Panc1 (cell line): ENCODE data around the gene TRAK2.

Source experiments
- POLR2AphosphoS5 ChIP-seq: IDR thresholded peaks from 2 replicates; pipeline ENCODE4 v1.6.1; 2012; ENCODE audit warnings: mild to moderate bottlenecking, low read depth, low read length, moderate library complexity
- SIN3A ChIP-seq: IDR thresholded peaks from 2 replicates; pipeline ENCODE4 v1.6.1; 2012; ENCODE audit warnings: low read depth, mild to moderate bottlenecking, low read length, moderate library complexity, borderline replicate concordance; ENCODE audit not compliant: insufficient read depth
- TCF7L2 ChIP-seq: IDR thresholded peaks from 2 replicates; pipeline ENCODE4 v1.6.1; 2011; ENCODE audit warnings: mild to moderate bottlenecking, low read depth, low read length, inconsistent platforms
- TF ChIP-seq, protein P1 (sequence below): fragments of 450-650 bp; IDR thresholded peaks from 2 replicates; pipeline ENCODE4 v1.5.1; 2017; ENCODE audit warnings: mild to moderate bottlenecking
- TF ChIP-seq, protein P2 (sequence below), 2 experiments: IDR thresholded peaks; 2 replicates each; pipeline ENCODE4 v1.6.1; 2011 to 2012; ENCODE audit warnings: low read depth in 2 of 2, control low read depth in 1 of 2, low read length in 1 of 2, mild to moderate bottlenecking in 1 of 2, moderate library complexity in 1 of 2; ENCODE audit not compliant: insufficient read depth in 1 of 2

DNA sequence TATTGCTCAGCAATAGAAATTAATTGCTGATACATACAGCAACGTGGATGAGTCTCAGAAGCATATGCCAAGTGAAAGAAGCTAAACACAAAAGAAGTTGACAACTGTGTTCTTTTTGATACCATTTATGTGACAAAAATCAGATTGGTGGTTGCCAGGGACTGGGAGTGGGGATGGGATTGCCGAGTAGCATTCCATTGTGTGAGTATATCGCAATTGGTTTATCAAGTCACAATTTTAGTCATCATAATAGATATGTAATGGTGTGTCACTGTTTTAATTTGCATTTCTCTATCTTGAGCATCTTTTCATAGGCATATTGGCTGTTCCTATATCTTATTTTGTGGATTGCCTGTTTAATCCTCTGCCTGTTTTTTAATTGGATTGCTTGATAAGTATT is 21.2 kb upstream of the TRAK2 start:
- TF ChIP-seq, protein P1, sequence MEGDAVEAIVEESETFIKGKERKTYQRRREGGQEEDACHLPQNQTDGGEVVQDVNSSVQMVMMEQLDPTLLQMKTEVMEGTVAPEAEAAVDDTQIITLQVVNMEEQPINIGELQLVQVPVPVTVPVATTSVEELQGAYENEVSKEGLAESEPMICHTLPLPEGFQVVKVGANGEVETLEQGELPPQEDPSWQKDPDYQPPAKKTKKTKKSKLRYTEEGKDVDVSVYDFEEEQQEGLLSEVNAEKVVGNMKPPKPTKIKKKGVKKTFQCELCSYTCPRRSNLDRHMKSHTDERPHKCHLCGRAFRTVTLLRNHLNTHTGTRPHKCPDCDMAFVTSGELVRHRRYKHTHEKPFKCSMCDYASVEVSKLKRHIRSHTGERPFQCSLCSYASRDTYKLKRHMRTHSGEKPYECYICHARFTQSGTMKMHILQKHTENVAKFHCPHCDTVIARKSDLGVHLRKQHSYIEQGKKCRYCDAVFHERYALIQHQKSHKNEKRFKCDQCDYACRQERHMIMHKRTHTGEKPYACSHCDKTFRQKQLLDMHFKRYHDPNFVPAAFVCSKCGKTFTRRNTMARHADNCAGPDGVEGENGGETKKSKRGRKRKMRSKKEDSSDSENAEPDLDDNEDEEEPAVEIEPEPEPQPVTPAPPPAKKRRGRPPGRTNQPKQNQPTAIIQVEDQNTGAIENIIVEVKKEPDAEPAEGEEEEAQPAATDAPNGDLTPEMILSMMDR, result no peak
- no peak for TF ChIP-seq TCF7L2
- no peak for TF ChIP-seq POLR2AphosphoS5
- TF ChIP-seq, protein P2, sequence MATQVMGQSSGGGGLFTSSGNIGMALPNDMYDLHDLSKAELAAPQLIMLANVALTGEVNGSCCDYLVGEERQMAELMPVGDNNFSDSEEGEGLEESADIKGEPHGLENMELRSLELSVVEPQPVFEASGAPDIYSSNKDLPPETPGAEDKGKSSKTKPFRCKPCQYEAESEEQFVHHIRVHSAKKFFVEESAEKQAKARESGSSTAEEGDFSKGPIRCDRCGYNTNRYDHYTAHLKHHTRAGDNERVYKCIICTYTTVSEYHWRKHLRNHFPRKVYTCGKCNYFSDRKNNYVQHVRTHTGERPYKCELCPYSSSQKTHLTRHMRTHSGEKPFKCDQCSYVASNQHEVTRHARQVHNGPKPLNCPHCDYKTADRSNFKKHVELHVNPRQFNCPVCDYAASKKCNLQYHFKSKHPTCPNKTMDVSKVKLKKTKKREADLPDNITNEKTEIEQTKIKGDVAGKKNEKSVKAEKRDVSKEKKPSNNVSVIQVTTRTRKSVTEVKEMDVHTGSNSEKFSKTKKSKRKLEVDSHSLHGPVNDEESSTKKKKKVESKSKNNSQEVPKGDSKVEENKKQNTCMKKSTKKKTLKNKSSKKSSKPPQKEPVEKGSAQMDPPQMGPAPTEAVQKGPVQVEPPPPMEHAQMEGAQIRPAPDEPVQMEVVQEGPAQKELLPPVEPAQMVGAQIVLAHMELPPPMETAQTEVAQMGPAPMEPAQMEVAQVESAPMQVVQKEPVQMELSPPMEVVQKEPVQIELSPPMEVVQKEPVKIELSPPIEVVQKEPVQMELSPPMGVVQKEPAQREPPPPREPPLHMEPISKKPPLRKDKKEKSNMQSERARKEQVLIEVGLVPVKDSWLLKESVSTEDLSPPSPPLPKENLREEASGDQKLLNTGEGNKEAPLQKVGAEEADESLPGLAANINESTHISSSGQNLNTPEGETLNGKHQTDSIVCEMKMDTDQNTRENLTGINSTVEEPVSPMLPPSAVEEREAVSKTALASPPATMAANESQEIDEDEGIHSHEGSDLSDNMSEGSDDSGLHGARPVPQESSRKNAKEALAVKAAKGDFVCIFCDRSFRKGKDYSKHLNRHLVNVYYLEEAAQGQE (IDR thresholded peaks at IDR 0.05; ENCODE audit: insufficient read depth in 1 of 2, low read depth in 2 of 2, low read length in 1 of 2), result no peak
- no peak for TF ChIP-seq SIN3A
